ENCODE data around the gene SCYGR4.

SCYGR4 gene

GRCh38 chr2:227614246-227614645, 3.1 kb upstream of the SCYGR4 start:
- no peak for DNase-seq (ENCODE audit: low read depth)

GRCh38 chr2:227614740-227615139, 2.6 kb upstream of the SCYGR4 start, which contains the start of gene SCYGR3:
Gene SCYGR3, minus strand, starts transcription at chr2:227614840. Its CDS starts 0 bp downstream, at chr2:227614840.
- no peak for DNase-seq (ENCODE audit: low read depth)

- no peak for DNase-seq (ENCODE audit: low read depth)
Measured at GRCh38 chr2:227615181-227615580, 2.1 kb upstream of the SCYGR4 start.

- no peak for DNase-seq (ENCODE audit: low read depth)
Measured at GRCh38 chr2:227615906-227616305, 1.4 kb upstream of the SCYGR4 start.

- DNase-seq (ENCODE audit: low read depth), result no peak
Measured at GRCh38 chr2:227616631-227617030, 667 bp upstream of the SCYGR4 start.

GRCh38 chr2:227623226-227623625, 5.9 kb downstream of the SCYGR4 start:
- no peak for DNase-seq (ENCODE audit: low read depth)

GRCh38 chr2:227625420-227625819, 8.1 kb downstream of the SCYGR4 start:
- no peak for DNase-seq (ENCODE audit: low read depth)

- no peak for DNase-seq (ENCODE audit: low read depth)
Measured at GRCh38 chr2:227626580-227627151, 9.4 kb downstream of the SCYGR4 start.

GRCh38 chr2:227627769-227628168, 10.5 kb downstream of the SCYGR4 start:
- DNase-seq (ENCODE audit: low read depth), result no peak

- no peak for DNase-seq (ENCODE audit: low read depth)
Measured at GRCh38 chr2:227629435-227629834, 12.1 kb downstream of the SCYGR4 start.

GRCh38 chr2:227630322-227630721, 13.0 kb downstream of the SCYGR4 start:
- DNase-seq (ENCODE audit: low read depth), result no peak

GRCh38 chr2:227632827-227633226, 15.5 kb downstream of the SCYGR4 start:
- no peak for DNase-seq (ENCODE audit: low read depth)

- no peak for DNase-seq (ENCODE audit: low read depth)
Measured at GRCh38 chr2:227634201-227634600, 16.9 kb downstream of the SCYGR4 start.

- DNase-seq (ENCODE audit: low read depth), result no peak
Measured at GRCh38 chr2:227642656-227643055, 25.4 kb downstream of the SCYGR4 start.

GRCh38 chr2:227643990-227644551, 26.8 kb downstream of the SCYGR4 start:
- no peak for DNase-seq (ENCODE audit: low read depth)

GRCh38 chr2:227653419-227653818, 36.1 kb downstream of the SCYGR4 start:
- DNase-seq (ENCODE audit: low read depth), result no peak

GRCh38 chr2:227654426-227654825, 37.1 kb downstream of the SCYGR4 start:
- DNase-seq (ENCODE audit: low read depth), result no peak

GRCh38 chr2:227655454-227655853, 38.2 kb downstream of the SCYGR4 start:
- DNase-seq (ENCODE audit: low read depth), result peak; percentile 67

GRCh38 chr2:227657199-227657845, 40.0 kb downstream of the SCYGR4 start:
- no peak for DNase-seq (ENCODE audit: low read depth)

- no peak for DNase-seq (ENCODE audit: low read depth)
Measured at GRCh38 chr2:227661025-227661649, 43.8 kb downstream of the SCYGR4 start.

GRCh38 chr2:227661827-227662226, 44.5 kb downstream of the SCYGR4 start:
- DNase-seq (ENCODE audit: low read depth), result no peak

GRCh38 chr2:227665189-227665940, 48.1 kb downstream of the SCYGR4 start:
- no peak for DNase-seq (ENCODE audit: low read depth)

Measured in fibroblast of the conjunctiva (primary cell).